Activated CD4-positive, alpha-beta memory T cell treated with anti-CD3 and anti-CD28 coated beads, Interleukin-2, amount 10 ng/mL, durations not matched to agents 7 days and 5 days (primary cell): ENCODE results near the gene CTAGE9. TPM values are rescaled to one million over a fixed set of nuclear protein-coding genes. Genes with fewer than 3 reads are reported as not detected.

Experiments used
- CTCF ChIA-PET: fragments of 350-600 bp; sonication (Branson Sonifier 250); formaldehyde crosslinking; loops from one replicate; lab custom pipeline; 2021; ENCODE audit warnings: antibody characterized with exemption, inconsistent platforms; lab: Charles Lee
- POLR2A ChIA-PET: fragments of 350-600 bp; sonication (Branson Sonifier 250); formaldehyde crosslinking; loops from one replicate; lab custom pipeline; 2021; ENCODE audit warnings: antibody characterized with exemption; lab: Charles Lee
- DNase-seq: peaks from one replicate; pipeline ENCODE4 v3.0.0-alpha.2; 2020
- H3K27ac Mint-ChIP-seq: one replicate; pipeline ENCODE4 v1.8.0; 2021; ENCODE audit warnings: mild to moderate bottlenecking, mixed read lengths
- H3K27me3 Mint-ChIP-seq: one replicate; pipeline ENCODE4 v1.8.0; 2021; ENCODE audit warnings: mixed read lengths
- H3K36me3 Mint-ChIP-seq: one replicate; pipeline ENCODE4 v1.8.0; 2021; ENCODE audit warnings: low read depth, mixed read lengths
- H3K4me1 Mint-ChIP-seq: one replicate; pipeline ENCODE4 v1.8.0; 2021; ENCODE audit warnings: mixed read lengths
- H3K4me3 Mint-ChIP-seq: one replicate; pipeline ENCODE4 v1.8.0; 2021; ENCODE audit warnings: mild to moderate bottlenecking, mixed read lengths
- H3K9me3 Mint-ChIP-seq: one replicate; pipeline ENCODE4 v1.8.0; 2021; ENCODE audit warnings: mixed read lengths
- total RNA-seq, 2 experiments: library from RNA; stranded (reverse); gene quantifications; one replicate each; pipeline ENCODE4 v1.2.3, GENCODE V29; 2021

Gene CTAGE9
- total RNA-seq, 2 experiments from 2014 or later: not detected

GRCh38 chr6:131682442-131682841, 28.4 kb downstream of the CTAGE9 start:
- H3K36me3 Mint-ChIP-seq: no peaks in the 10 kb centered on the region
- ChIA-PET POLR2A (no interaction called here), CTCF (no interaction called here)
- H3K4me3 Mint-ChIP-seq: no peak overlapping the region
- no peak overlapping the region for H3K27ac Mint-ChIP-seq
- H3K9me3 Mint-ChIP-seq: no peaks in the 10 kb centered on the region
- H3K4me1 Mint-ChIP-seq: peaks cover 30% of the 10 kb centered on the region
- DNase-seq: no peak
- H3K27me3 Mint-ChIP-seq: peaks cover 8% of the 10 kb centered on the region

DNA sequence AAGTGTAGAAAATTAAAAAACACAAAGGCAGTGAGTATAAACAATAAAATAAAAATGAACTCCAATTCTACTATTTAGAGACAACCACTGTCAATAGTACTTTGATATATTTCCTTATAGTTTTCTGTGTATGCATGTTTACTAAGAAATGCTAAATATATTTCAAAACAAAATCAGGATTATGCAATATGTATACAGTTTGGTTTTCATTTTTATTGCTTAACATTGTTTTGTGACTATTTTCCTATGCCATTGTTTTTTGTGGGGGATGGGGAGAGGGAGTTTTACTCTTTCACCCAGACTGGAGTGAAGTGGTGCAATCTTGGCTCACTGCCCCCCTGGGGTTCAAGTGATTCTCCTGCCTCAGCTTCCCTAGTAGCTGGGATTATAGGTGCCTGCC, 29.2 kb downstream of the CTAGE9 start:
- no peaks in the 10 kb centered on the region for H3K36me3 Mint-ChIP-seq
- no peaks in the 10 kb centered on the region for H3K9me3 Mint-ChIP-seq
- ChIA-PET CTCF (no interaction called here), POLR2A (no interaction called here)
- no peak overlapping the region for H3K4me3 Mint-ChIP-seq
- DNase-seq: no peak
- H3K27ac Mint-ChIP-seq: no peak overlapping the region
- H3K4me1 Mint-ChIP-seq: peaks cover 22% of the 10 kb centered on the region
- peaks cover 6% of the 10 kb centered on the region for H3K27me3 Mint-ChIP-seq

DNA sequence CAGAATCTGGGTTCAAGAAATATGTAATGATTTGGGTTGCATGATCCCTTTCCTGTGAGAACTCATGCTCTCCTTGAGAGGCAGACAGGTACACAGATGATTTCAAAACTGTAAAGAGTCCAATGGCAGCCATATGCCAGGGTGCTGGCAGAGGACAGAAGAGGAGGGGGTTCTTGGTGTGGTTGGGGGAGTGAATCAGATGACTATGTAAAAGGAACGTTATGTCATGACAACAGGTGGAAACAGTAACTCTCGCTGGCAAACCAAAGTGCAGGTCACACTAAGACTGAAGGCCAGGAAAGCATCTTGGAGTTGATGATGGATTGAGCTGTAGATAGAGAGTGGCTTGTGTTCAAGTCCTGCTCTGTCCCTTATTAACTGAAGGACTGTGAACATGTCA, 29.9 kb downstream of the CTAGE9 start:
- ChIA-PET POLR2A (no interaction called here), CTCF (no interaction called here)
- H3K36me3 Mint-ChIP-seq: no peaks in the 10 kb centered on the region
- no peaks in the 10 kb centered on the region for H3K9me3 Mint-ChIP-seq
- no peak overlapping the region for H3K27ac Mint-ChIP-seq
- no peak for DNase-seq
- H3K4me1 Mint-ChIP-seq: peaks cover 19% of the 10 kb centered on the region
- peaks cover 5% of the 10 kb centered on the region for H3K27me3 Mint-ChIP-seq
- H3K4me3 Mint-ChIP-seq: no peak overlapping the region

GRCh38 chr6:131678442-131678841, 32.4 kb downstream of the CTAGE9 start:
- no peaks in the 10 kb centered on the region for H3K36me3 Mint-ChIP-seq
- POLR2A ChIA-PET: no interaction called here
- H3K27ac Mint-ChIP-seq: no peak overlapping the region
- peaks cover 8% of the 10 kb centered on the region for H3K4me1 Mint-ChIP-seq
- H3K9me3 Mint-ChIP-seq: no peaks in the 10 kb centered on the region
- DNase-seq: no peak
- CTCF ChIA-PET: no interaction called here
- H3K27me3 Mint-ChIP-seq: peaks cover 5% of the 10 kb centered on the region
- no peak overlapping the region for H3K4me3 Mint-ChIP-seq

GRCh38 chr6:131673184-131673583, 37.6 kb downstream of the CTAGE9 start:
- no peak for DNase-seq
- Mint-ChIP-seq H3K36me3 (no peaks in the 10 kb centered on the region), H3K9me3 (no peaks in the 10 kb centered on the region), H3K4me3 (no peak overlapping the region), H3K27me3 (no peaks in the 10 kb centered on the region), H3K27ac (no peak overlapping the region), H3K4me1 (no peaks in the 10 kb centered on the region)
- POLR2A ChIA-PET: no interaction called here
- CTCF ChIA-PET: no interaction called here

- CTCF ChIA-PET: interaction anchor here (0.6 to 1.0 kb wide), 3 partner anchors 100 to 240 kb away, joined by 3 to 4 read pairs (median 3); no protein-coding TSS in a partner anchor
- H3K27me3 Mint-ChIP-seq: peaks cover 4% of the 10 kb centered on the region
- H3K4me3 Mint-ChIP-seq: no peak overlapping the region
Measured at GRCh38 chr6:131669891-131670290, 40.9 kb downstream of the CTAGE9 start.

GRCh38 chr6:131663578-131664165, 47.1 kb downstream of the CTAGE9 start:
- H3K4me3 Mint-ChIP-seq: no peak overlapping the region
- peaks cover 4% of the 10 kb centered on the region for H3K27me3 Mint-ChIP-seq
- no peaks in the 10 kb centered on the region for H3K4me1 Mint-ChIP-seq

More at GRCh38 chr6:131669891-131670290, 40.9 kb downstream of the CTAGE9 start:
- H3K4me1 Mint-ChIP-seq: no peaks in the 10 kb centered on the region
- H3K27ac Mint-ChIP-seq: no peak overlapping the region
- no peaks in the 10 kb centered on the region for H3K36me3 Mint-ChIP-seq
- no peak for DNase-seq
- POLR2A ChIA-PET: interaction anchor here (1.4 kb wide), 1 partner anchor 42 kb away, joined by 5 read pairs; the partner anchor contains the start of gene MED23
- no peaks in the 10 kb centered on the region for H3K9me3 Mint-ChIP-seq

DNA sequence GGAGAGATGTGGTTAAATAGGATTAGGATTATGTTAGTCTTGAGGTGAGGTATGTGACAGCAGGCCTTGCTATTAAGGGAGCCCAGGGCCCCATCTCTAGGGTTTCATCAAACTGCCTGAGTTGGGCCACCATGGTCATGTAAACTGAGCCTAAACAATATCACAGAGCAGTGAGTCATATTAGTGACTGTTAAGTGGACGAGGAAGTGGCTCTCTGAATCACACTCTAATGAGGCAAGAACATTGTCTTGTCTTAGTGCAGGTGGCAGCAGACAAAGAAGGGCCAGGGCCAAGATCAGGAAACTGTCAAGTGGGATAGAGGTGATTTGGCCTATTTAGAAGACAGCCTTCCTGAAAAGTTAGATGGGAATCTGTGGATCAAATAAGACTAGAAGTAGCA, 50.6 kb downstream of the CTAGE9 start:
- POLR2A ChIA-PET: no interaction called here
- H3K4me1 Mint-ChIP-seq: peaks cover 5% of the 10 kb centered on the region
- DNase-seq: no peak
- H3K27ac Mint-ChIP-seq: no peak overlapping the region
- no peak overlapping the region for H3K4me3 Mint-ChIP-seq
- peaks cover 3% of the 10 kb centered on the region for H3K9me3 Mint-ChIP-seq
- H3K27me3 Mint-ChIP-seq: no peaks in the 10 kb centered on the region
- no peaks in the 10 kb centered on the region for H3K36me3 Mint-ChIP-seq
- CTCF ChIA-PET: interaction anchor here (3.6 kb wide), 1 partner anchor 32 kb away, joined by 11 read pairs; the partner anchor contains the start of gene MED23

More at GRCh38 chr6:131663578-131664165, 47.1 kb downstream of the CTAGE9 start:
- Mint-ChIP-seq H3K36me3 (no peaks in the 10 kb centered on the region), H3K9me3 (peaks cover 3% of the 10 kb centered on the region), H3K27ac (no peak overlapping the region)
- ChIA-PET POLR2A (no interaction called here), CTCF (interaction anchor here (0.7 kb wide), 1 partner anchor 1900 kb away, joined by 4 read pairs; no protein-coding TSS in a partner anchor)
- DNase-seq: no peak

Other genes starting within 250 kb of the CTAGE9 start
- not detected for gene ARG1, start 137.8 kb downstream of the CTAGE9 start, total RNA-seq
- gene MED23, start 82.8 kb downstream of the CTAGE9 start, total RNA-seq: 10 to 100 TPM; 32.1 to 33.1 TPM
- under 1 TPM; 0.38 to 0.45 TPM for gene ENPP3, start 73.7 kb downstream of the CTAGE9 start, total RNA-seq
- not detected for gene OR2A4, start 9.6 kb downstream of the CTAGE9 start, total RNA-seq
- gene ENPP1, start 97.0 kb upstream of the CTAGE9 start, total RNA-seq: under 1 TPM; 0.48 to 0.53 TPM
- gene CCN2, start 240.4 kb upstream of the CTAGE9 start, total RNA-seq: not detected